ENCODE measurements around the gene AP1S3. TPM values are rescaled to one million over a fixed set of nuclear protein-coding genes. Genes with fewer than 3 reads are reported as not detected.
A peak's percentile ranks its signal among the peaks of the same experiment; 100 is the strongest.

Gene AP1S3
- total RNA-seq, 4 donors from 2014 or later = 0.23 to 4.6 (median 0.54) TPM; not detected in 1

- no peak for ATAC-seq
- Histone ChIP-seq H3K27me3 (no peaks in the 10 kb centered on the region), H3K36me3 (no peaks in the 10 kb centered on the region), H3K4me3 (no peak overlapping the region), H3K4me1 (peaks cover 0 to 13% (median 7%) of the 10 kb centered on the region in 3 donors), H3K27ac (peak overlapping the region in 3 of 4 donors; percentile 25 to 76 (median 65)), H3K9me3 (no peaks in the 10 kb centered on the region)
- WGBS, 2 donors (ENCODE audit: low coverage in 1 of 2) = 90 to 91% methylated on average over 5 to 6 of the region's 8 CpGs
- no peak for TF ChIP-seq CTCF (IDR thresholded peaks at IDR 0.05)
- no peak for TF ChIP-seq POLR2AphosphoS5 (IDR thresholded peaks at IDR 0.05)
- TF ChIP-seq EP300 (IDR thresholded peaks at IDR 0.05) = no peak
- no peak for TF ChIP-seq POLR2A (IDR thresholded peaks at IDR 0.05)
These were observed 111.1 kb downstream of the AP1S3 start for GRCh38 chr2:223725986-223726970.

GRCh38 chr2:223725494-223725893 is 111.9 kb downstream of the AP1S3 start:
- peak; percentile 81 for ATAC-seq
- no peaks in the 10 kb centered on the region for H3K9me3 ChIP-seq
- H3K4me3 ChIP-seq = no peak overlapping the region
- WGBS, 2 donors (ENCODE audit: low coverage in 1 of 2) = 14 to 15% methylated on average over 5 of the region's 5 CpGs
- H3K36me3 ChIP-seq = no peaks in the 10 kb centered on the region
- peak; percentile 32 for TF ChIP-seq POLR2AphosphoS5 (IDR thresholded peaks at IDR 0.05)
- TF ChIP-seq EP300 (IDR thresholded peaks at IDR 0.05) = no peak
- no peaks in the 10 kb centered on the region for H3K27me3 ChIP-seq
- H3K27ac ChIP-seq = peak overlapping the region in 3 of 4 donors; percentile 25 to 76 (median 65)
- H3K4me1 ChIP-seq = peaks cover 0 to 13% (median 7%) of the 10 kb centered on the region in 3 donors

GRCh38 chr2:223724861-223725260 is 112.5 kb downstream of the AP1S3 start:
- no peak for ATAC-seq

GRCh38 chr2:223723954-223724411 is 113.4 kb downstream of the AP1S3 start:
- no peak for TF ChIP-seq POLR2AphosphoS5 (IDR thresholded peaks at IDR 0.05)
- TF ChIP-seq CTCF (IDR thresholded peaks at IDR 0.05) = no peak
- TF ChIP-seq EP300 (IDR thresholded peaks at IDR 0.05) = no peak
- no peak for TF ChIP-seq POLR2A (IDR thresholded peaks at IDR 0.05)
- no peak for ATAC-seq
- Histone ChIP-seq H3K27ac (no peak overlapping the region), H3K4me3 (no peak overlapping the region), H3K4me1 (peaks cover 0 to 13% (median 7%) of the 10 kb centered on the region in 3 donors), H3K9me3 (no peaks in the 10 kb centered on the region), H3K36me3 (no peaks in the 10 kb centered on the region), H3K27me3 (no peaks in the 10 kb centered on the region)
- WGBS, 2 donors (ENCODE audit: low coverage in 1 of 2) = 83 to 97% methylated on average over 3 to 4 of the region's 5 CpGs

More at GRCh38 chr2:223724861-223725260, 112.5 kb downstream of the AP1S3 start:
- Histone ChIP-seq H3K4me3 (no peak overlapping the region), H3K9me3 (no peaks in the 10 kb centered on the region), H3K36me3 (no peaks in the 10 kb centered on the region), H3K27me3 (no peaks in the 10 kb centered on the region), H3K27ac (peak overlapping the region in 3 of 4 donors; percentile 25 to 76 (median 65)), H3K4me1 (peaks cover 0 to 13% (median 7%) of the 10 kb centered on the region in 3 donors)
- 78 to 80% methylated on average over 4 of the region's 4 CpGs for WGBS, 2 donors (ENCODE audit: low coverage in 1 of 2)
- TF ChIP-seq EP300 (IDR thresholded peaks at IDR 0.05) = no peak
- TF ChIP-seq CTCF (IDR thresholded peaks at IDR 0.05) = no peak
- TF ChIP-seq POLR2AphosphoS5 (IDR thresholded peaks at IDR 0.05) = no peak
- TF ChIP-seq POLR2A (IDR thresholded peaks at IDR 0.05) = no peak

- no peak for TF ChIP-seq POLR2A (IDR thresholded peaks at IDR 0.05)
- no peak for TF ChIP-seq POLR2AphosphoS5 (IDR thresholded peaks at IDR 0.05)
- TF ChIP-seq CTCF (IDR thresholded peaks at IDR 0.05) = no peak
- TF ChIP-seq EP300 (IDR thresholded peaks at IDR 0.05) = no peak
- no peak for ATAC-seq
- Histone ChIP-seq H3K27ac (no peak overlapping the region), H3K9me3 (no peaks in the 10 kb centered on the region), H3K4me1 (peaks cover 0 to 13% (median 7%) of the 10 kb centered on the region in 3 donors), H3K4me3 (no peak overlapping the region), H3K36me3 (no peaks in the 10 kb centered on the region), H3K27me3 (no peaks in the 10 kb centered on the region)
- 84% methylated on average over 2 of the region's 9 CpGs; no CpG with 5 or more reads in 1 of the 2 donors for WGBS, 2 donors (ENCODE audit: low coverage in 1 of 2)
These were observed 115.2 kb downstream of the AP1S3 start for GRCh38 chr2:223722226-223722625.
